Pancreas (tissue), 10 donors: ENCODE results near the gene MS4A13. TPM values are rescaled to one million over a fixed set of nuclear protein-coding genes. Genes with fewer than 3 reads are reported as not detected.

Experiments used
- ATAC-seq, 4 donors: fragments of 200-7000 bp; cut with Tn5 transposase; one replicate each; pipeline versions ENCODE4 v1.8.0 to v1.9.1; 2020; ENCODE audit warnings: mild to moderate bottlenecking in 4 of 4, moderate library complexity in 4 of 4
- DNase-seq, 6 donors: peaks; one replicate each; pipeline ENCODE4 v3.0.0-alpha.2; 2020
- FAIRE-seq: peaks from 2 replicates; lab custom pipeline; 2012; peaks lifted over from hg19 to GRCh38; lab: Jason Lieb, UNC
- H3K27ac ChIP-seq, 4 donors: fragments of 200-600 bp; sonication (generic); 1 replicate in 3 of 4; 2 replicates in 1 of 4; pipeline versions ENCODE4 v1.5.0 to v1.8.0; 2020
- H3K27me3 ChIP-seq, 4 donors: fragments of 200-600 bp; one replicate each; pipeline ENCODE4 v1.8.0; 2021
- H3K36me3 ChIP-seq, 3 donors: fragments of 200-600 bp; sonication (generic) in 1 of 3; one replicate each; pipeline versions ENCODE4 v1.5.0 to v1.8.0; 2020 to 2021
- H3K4me1 ChIP-seq, 3 donors: fragments of 200-600 bp; one replicate each; pipeline ENCODE4 v1.8.0; 2021
- H3K4me3 ChIP-seq, 4 donors: fragments of 200-600 bp; sonication (generic) in 2 of 4; one replicate each; pipeline versions ENCODE4 v1.5.0 to v1.8.0; 2020 to 2021
- H3K9me3 ChIP-seq, 4 donors: fragments of 200-600 bp; one replicate each; pipeline ENCODE4 v1.8.0; 2021
- whole genome bisulfite sequencing, 2 donors: extraction: QIAGEN DNeasy Blood & Tissue Kit; methylation state at CpG; one replicate each; pipeline ENCODE4 v1.1.7; 2013; 5-methylcytosine and 5-hydroxymethylcytosine counted together
- intact Hi-C, 3 donors: fragments of 100-400 bp; cut with DNase I; formaldehyde crosslinking; loops; one replicate each; pipeline versions ENCODE4 v1.11.1 to v1.14.2; 2022
- polyA plus RNA-seq, 2 donors: library from polyadenylated mRNA; stranded (reverse); fragments of 200-250 nt; gene quantifications; one replicate each; pipeline ENCODE4 v1.2.3, GENCODE V29; 2013
- total RNA-seq, 6 donors: library from RNA; stranded (reverse); fragmentation: NEBNext Ultra II Directional in 4 of 6; extraction: Animal tissue kit (Norgen Biotek cat#: 25700) in 4 of 6; gene quantifications; one replicate each; pipeline versions ENCODE4 v1.2.1 to v1.2.4, GENCODE V29; 2021 to 2023
- TF ChIP-seq, protein P1 (sequence below), 4 donors: fragments of 200-600 bp; sonication (generic) in 3 of 4; IDR thresholded peaks; one replicate each; pipeline versions ENCODE4 v1.5.0 to v1.8.0; 2021; ENCODE audit warnings: antibody characterized with exemption in 4 of 4
- donor health status: healthy with polysubstance abuse.
- donor health status: DM: no; HTN: no; CAD: no; lungs with moderate emphysema.
- donor health status: DM: no; HTN: no; CAD: no.
- donor health status: control.
- donor health status: control.
- donor health status: Bipolar disorder and iron deficiency.
- donor health status: DM: yes; HTN: yes; CAD: no.
- donor health status: DM: no; HTN: no; CAD: no.
- donor health status: DM: no; HTN: no; CAD: no.
- donor health status: DM: yes; HTN: yes; CAD: no.

Gene MS4A13
- total and polyA plus RNA-seq, 8 donors: not detected

GRCh38 chr11:60485987-60486386 is 29.2 kb upstream of the MS4A13 start:
- no peaks in the 10 kb centered on the region for H3K27me3 ChIP-seq
- FAIRE-seq (no peak), ATAC-seq (peak; percentile 61 to 91 (median 86)), DNase-seq (peak in 4 of 6 donors; percentile 21 to 51 (median 24))
- H3K27ac ChIP-seq: no peak overlapping the region
- intact Hi-C loops: loop anchor here in 2 of 3 donors (10.0 kb wide), 1 partner anchor 121 kb away; no protein-coding TSS in a partner anchor
- TF ChIP-seq, protein P1, sequence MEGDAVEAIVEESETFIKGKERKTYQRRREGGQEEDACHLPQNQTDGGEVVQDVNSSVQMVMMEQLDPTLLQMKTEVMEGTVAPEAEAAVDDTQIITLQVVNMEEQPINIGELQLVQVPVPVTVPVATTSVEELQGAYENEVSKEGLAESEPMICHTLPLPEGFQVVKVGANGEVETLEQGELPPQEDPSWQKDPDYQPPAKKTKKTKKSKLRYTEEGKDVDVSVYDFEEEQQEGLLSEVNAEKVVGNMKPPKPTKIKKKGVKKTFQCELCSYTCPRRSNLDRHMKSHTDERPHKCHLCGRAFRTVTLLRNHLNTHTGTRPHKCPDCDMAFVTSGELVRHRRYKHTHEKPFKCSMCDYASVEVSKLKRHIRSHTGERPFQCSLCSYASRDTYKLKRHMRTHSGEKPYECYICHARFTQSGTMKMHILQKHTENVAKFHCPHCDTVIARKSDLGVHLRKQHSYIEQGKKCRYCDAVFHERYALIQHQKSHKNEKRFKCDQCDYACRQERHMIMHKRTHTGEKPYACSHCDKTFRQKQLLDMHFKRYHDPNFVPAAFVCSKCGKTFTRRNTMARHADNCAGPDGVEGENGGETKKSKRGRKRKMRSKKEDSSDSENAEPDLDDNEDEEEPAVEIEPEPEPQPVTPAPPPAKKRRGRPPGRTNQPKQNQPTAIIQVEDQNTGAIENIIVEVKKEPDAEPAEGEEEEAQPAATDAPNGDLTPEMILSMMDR (IDR thresholded peaks at IDR 0.05): peak; percentile 29 to 48 (median 38)
- no peaks in the 10 kb centered on the region for H3K36me3 ChIP-seq
- no peaks in the 10 kb centered on the region for H3K4me1 ChIP-seq
- 36 to 49% methylated on average over 5 of the region's 5 CpGs for WGBS, 2 donors
- H3K4me3 ChIP-seq: no peak overlapping the region
- H3K9me3 ChIP-seq: no peaks in the 10 kb centered on the region

- Histone ChIP-seq H3K27ac (no peak within 1 kb of the TSS), H3K27me3 (no peaks in the 10 kb centered on the region), H3K9me3 (no peaks in the 10 kb centered on the region), H3K36me3 (no peaks in the 10 kb centered on the region), H3K4me3 (no peak within 1 kb of the TSS), H3K4me1 (no peaks in the 10 kb centered on the region)
- ATAC-seq: no peak
- WGBS, 2 donors: 65 to 74% methylated on average over 4 of the region's 4 CpGs
- TF ChIP-seq, protein P1 (IDR thresholded peaks at IDR 0.05): no peak
- intact Hi-C loops: no loop called here
- FAIRE-seq: peak; percentile 41
- DNase-seq: no peak
Observed at GRCh38 chr11:60492488-60493009, 22.6 kb upstream of the MS4A13 start, which contains the start of gene MS4A12. MS4A12 (plus strand) TSS chr11:60492778; CDS start chr11:60497319, 4,541 bp downstream.

- ATAC-seq: no peak
- DNase-seq: no peak
- intact Hi-C loops: no loop called here
- Histone ChIP-seq H3K9me3 (no peaks in the 10 kb centered on the region), H3K27ac (no peak overlapping the region), H3K36me3 (no peaks in the 10 kb centered on the region), H3K4me1 (no peaks in the 10 kb centered on the region), H3K27me3 (no peaks in the 10 kb centered on the region), H3K4me3 (no peak overlapping the region)
- 81 to 84% methylated on average over 2 of the region's 2 CpGs for WGBS, 2 donors
- TF ChIP-seq, protein P1 (IDR thresholded peaks at IDR 0.05): no peak
- no peak for FAIRE-seq
Observed at GRCh38 chr11:60493454-60493853, 21.7 kb upstream of the MS4A13 start.

DNA sequence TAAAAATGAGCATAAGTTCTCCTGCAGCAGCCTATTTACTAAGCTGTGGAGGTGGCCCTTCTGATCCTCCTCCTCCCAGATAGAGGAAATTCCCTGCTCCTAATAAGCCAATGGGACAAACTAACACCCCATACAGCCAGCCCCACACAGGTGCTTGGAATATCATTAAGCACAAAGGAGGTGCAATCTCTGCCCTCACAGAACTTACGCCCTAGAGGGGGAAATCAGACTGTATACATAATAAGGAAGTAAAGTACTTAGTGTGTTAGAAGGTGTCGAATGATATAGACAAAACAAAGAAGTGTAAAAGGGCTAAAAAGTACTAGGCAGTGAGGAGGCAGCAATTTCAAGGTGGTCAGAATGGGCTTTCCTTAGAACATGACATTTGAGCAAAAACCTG is 16.8 kb upstream of the MS4A13 start:
- FAIRE-seq: no peak
- TF ChIP-seq, protein P1 (IDR thresholded peaks at IDR 0.05): no peak
- Histone ChIP-seq H3K27me3 (no peaks in the 10 kb centered on the region), H3K4me1 (no peaks in the 10 kb centered on the region), H3K36me3 (no peaks in the 10 kb centered on the region), H3K27ac (no peak overlapping the region), H3K4me3 (no peak overlapping the region), H3K9me3 (no peaks in the 10 kb centered on the region)
- 84 to 89% methylated on average over 2 of the region's 2 CpGs for WGBS, 2 donors
- intact Hi-C loops: no loop called here
- ATAC-seq: peak in 1 of 4 donors; percentile 17
- DNase-seq: no peak

GRCh38 chr11:60498853-60499252 is 16.3 kb upstream of the MS4A13 start:
- no peak for DNase-seq
- intact Hi-C loops: no loop called here
- Histone ChIP-seq H3K36me3 (no peaks in the 10 kb centered on the region), H3K27me3 (no peaks in the 10 kb centered on the region), H3K9me3 (no peaks in the 10 kb centered on the region), H3K4me1 (no peaks in the 10 kb centered on the region), H3K4me3 (no peak overlapping the region), H3K27ac (no peak overlapping the region)
- no peak for FAIRE-seq
- TF ChIP-seq, protein P1 (IDR thresholded peaks at IDR 0.05): no peak
- WGBS, 2 donors: 77 to 89% methylated on average over 4 of the region's 4 CpGs
- ATAC-seq: peak in 1 of 4 donors; percentile 52
